Measurements from ENCODE around the gene SLC35E3.
A peak's percentile ranks its signal among the peaks of the same experiment; 100 is the strongest.

Gene SLC35E3

GRCh38 chr12:68745904-68746571 lies at the start of gene SLC35E3:
Gene SLC35E3 (plus strand): TSS chr12:68746176. CDS start chr12:68746378, 202 bp downstream.
- peak; percentile 93 for DNase-seq
- no peaks in the 10 kb centered on the region for H3K9me3 Mint-ChIP-seq
- peaks cover 53% of the 10 kb centered on the region for H3K36me3 Mint-ChIP-seq (ENCODE audit: low read depth)
- H3K27ac Mint-ChIP-seq = peak within 1 kb of the TSS; percentile 95
- H3K27me3 Mint-ChIP-seq = no peaks in the 10 kb centered on the region
- H3K4me3 Mint-ChIP-seq = peak within 1 kb of the TSS; percentile 95
- H3K4me1 Mint-ChIP-seq (ENCODE audit: low read depth) = peaks cover 28% of the 10 kb centered on the region

- DNase-seq = no peak
- Mint-ChIP-seq H3K27me3 (no peaks in the 10 kb centered on the region), H3K9me3 (no peaks in the 10 kb centered on the region), H3K4me3 (no peak overlapping the region), H3K36me3 (ENCODE audit: low read depth) (peaks cover 80% of the 10 kb centered on the region), H3K4me1 (ENCODE audit: low read depth) (no peaks in the 10 kb centered on the region), H3K27ac (no peak overlapping the region)
Measured at GRCh38 chr12:68699486-68699885, 46.5 kb upstream of the SLC35E3 start.

DNA sequence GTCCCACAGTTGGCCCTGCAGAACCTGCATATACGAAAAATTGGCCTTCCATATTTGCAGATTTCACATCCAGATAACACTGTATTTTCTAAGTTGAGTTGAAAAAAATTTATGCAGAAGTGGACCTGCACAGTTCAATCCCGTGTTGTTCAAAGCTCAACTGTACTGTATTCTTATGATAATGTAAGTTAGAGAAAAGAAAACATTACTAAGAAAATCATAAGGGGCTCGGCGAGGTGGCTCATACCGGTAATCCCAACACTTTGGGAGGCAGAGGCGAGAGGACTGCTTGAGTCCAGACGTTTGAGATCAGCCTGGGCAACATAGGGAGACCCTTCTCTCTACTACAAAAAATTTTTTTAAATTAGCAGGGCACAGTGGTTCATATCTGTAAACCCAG lies 18.2 kb upstream of the SLC35E3 start:
- no peak overlapping the region for H3K27ac Mint-ChIP-seq
- H3K9me3 Mint-ChIP-seq = no peaks in the 10 kb centered on the region
- no peak overlapping the region for H3K4me3 Mint-ChIP-seq
- no peaks in the 10 kb centered on the region for H3K4me1 Mint-ChIP-seq (ENCODE audit: low read depth)
- no peak for DNase-seq
- no peaks in the 10 kb centered on the region for H3K27me3 Mint-ChIP-seq
- peaks cover 76% of the 10 kb centered on the region for H3K36me3 Mint-ChIP-seq (ENCODE audit: low read depth)

GRCh38 chr12:68733661-68734071 lies 12.3 kb upstream of the SLC35E3 start:
- Mint-ChIP-seq H3K27ac (peak overlapping the region; percentile 26), H3K9me3 (no peaks in the 10 kb centered on the region), H3K27me3 (no peaks in the 10 kb centered on the region), H3K36me3 (ENCODE audit: low read depth) (peaks cover 84% of the 10 kb centered on the region), H3K4me1 (ENCODE audit: low read depth) (no peaks in the 10 kb centered on the region), H3K4me3 (no peak overlapping the region)
- no peak for DNase-seq

GRCh38 chr12:68739891-68740290 lies 6.1 kb upstream of the SLC35E3 start:
- peaks cover 82% of the 10 kb centered on the region for H3K36me3 Mint-ChIP-seq (ENCODE audit: low read depth)
- H3K4me3 Mint-ChIP-seq = no peak overlapping the region
- H3K4me1 Mint-ChIP-seq (ENCODE audit: low read depth) = peaks cover 3% of the 10 kb centered on the region
- DNase-seq = no peak
- H3K9me3 Mint-ChIP-seq = no peaks in the 10 kb centered on the region
- no peaks in the 10 kb centered on the region for H3K27me3 Mint-ChIP-seq
- H3K27ac Mint-ChIP-seq = no peak overlapping the region

DNA sequence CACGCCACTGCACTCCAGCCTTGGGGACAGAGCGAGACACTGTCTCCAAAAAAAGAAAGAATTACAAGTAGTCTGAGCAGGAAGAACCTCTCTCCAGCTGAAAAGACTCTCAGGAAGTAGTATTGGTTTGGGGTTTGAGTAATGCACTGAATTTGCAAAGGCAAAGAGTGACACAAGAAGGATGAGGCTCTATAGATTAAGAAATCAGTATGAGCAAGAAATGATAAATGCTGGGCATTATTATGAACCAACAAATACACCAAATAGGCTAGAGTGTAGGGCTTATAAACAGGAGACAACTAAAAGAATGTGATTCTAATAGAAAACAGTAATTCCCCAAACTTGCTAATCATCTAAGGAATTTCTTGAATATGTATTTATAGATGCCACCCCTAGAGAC lies 2.6 kb upstream of the SLC35E3 start:
- Mint-ChIP-seq H3K27ac (peak overlapping the region; percentile 19), H3K4me1 (ENCODE audit: low read depth) (peaks cover 24% of the 10 kb centered on the region), H3K36me3 (ENCODE audit: low read depth) (peaks cover 68% of the 10 kb centered on the region), H3K9me3 (no peaks in the 10 kb centered on the region), H3K4me3 (no peak overlapping the region), H3K27me3 (no peaks in the 10 kb centered on the region)
- DNase-seq = no peak

DNA sequence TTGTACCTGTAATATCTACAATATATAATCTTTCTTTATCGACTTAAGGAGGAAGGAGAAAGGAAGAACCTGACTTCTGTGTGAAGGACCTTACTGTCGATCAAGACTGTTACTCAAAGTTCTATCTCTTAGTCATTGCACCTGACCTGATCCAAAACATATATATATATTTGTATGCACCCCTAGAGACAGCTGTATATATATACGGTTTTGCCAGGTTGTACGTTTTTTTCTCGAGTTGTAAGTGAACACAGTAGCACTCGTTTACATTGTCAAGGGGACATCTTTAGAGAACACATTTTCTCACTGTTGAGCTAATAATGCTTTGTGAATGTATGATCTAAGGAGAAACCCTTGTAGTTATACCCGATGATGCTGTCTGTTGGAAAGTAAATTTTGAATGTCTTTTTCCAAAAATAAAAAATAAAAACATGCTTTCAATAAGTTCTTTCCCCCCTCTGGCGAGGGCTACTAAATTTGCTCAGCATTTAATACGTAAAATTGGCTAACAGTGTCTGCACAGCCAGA lies 536 bp upstream of the SLC35E3 start:
- peak overlapping the region; percentile 95 for H3K4me3 Mint-ChIP-seq
- no peaks in the 10 kb centered on the region for H3K27me3 Mint-ChIP-seq
- H3K27ac Mint-ChIP-seq = peak overlapping the region; percentile 95
- H3K36me3 Mint-ChIP-seq (ENCODE audit: low read depth) = peaks cover 52% of the 10 kb centered on the region
- H3K4me1 Mint-ChIP-seq (ENCODE audit: low read depth) = peaks cover 28% of the 10 kb centered on the region
- no peaks in the 10 kb centered on the region for H3K9me3 Mint-ChIP-seq
- no peak for DNase-seq

- Mint-ChIP-seq H3K36me3 (ENCODE audit: low read depth) (peaks cover 53% of the 10 kb centered on the region), H3K4me1 (ENCODE audit: low read depth) (peaks cover 28% of the 10 kb centered on the region), H3K4me3 (peak overlapping the region; percentile 95), H3K27me3 (no peaks in the 10 kb centered on the region), H3K9me3 (no peaks in the 10 kb centered on the region), H3K27ac (peak overlapping the region; percentile 95)
- DNase-seq = peak; percentile 58
Measured at GRCh38 chr12:68746572-68747180, 700 bp downstream of the SLC35E3 start.

DNA sequence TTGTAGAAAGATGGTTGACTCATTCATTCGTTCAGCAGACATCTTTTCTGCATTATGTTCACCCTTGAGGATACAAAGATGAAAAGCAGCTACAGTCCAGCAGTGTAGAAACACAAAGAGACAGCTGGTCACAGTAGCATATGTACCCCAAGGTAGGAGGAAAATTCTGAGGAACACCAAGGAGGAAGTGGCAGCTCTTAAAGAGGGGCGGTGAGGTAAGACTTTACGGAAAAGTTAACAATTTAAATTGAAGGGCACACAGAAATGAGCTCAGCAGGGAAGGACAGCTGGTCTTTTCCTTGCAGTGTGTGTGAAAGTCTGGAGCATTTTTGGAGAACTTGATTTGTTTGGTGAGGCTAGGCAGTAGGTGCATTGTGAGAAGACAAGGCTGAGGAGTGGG lies 3.5 kb downstream of the SLC35E3 start:
- no peak for DNase-seq
- no peak overlapping the region for H3K4me3 Mint-ChIP-seq
- H3K27ac Mint-ChIP-seq = no peak overlapping the region
- peaks cover 25% of the 10 kb centered on the region for H3K4me1 Mint-ChIP-seq (ENCODE audit: low read depth)
- no peaks in the 10 kb centered on the region for H3K27me3 Mint-ChIP-seq
- H3K9me3 Mint-ChIP-seq = no peaks in the 10 kb centered on the region
- peaks cover 50% of the 10 kb centered on the region for H3K36me3 Mint-ChIP-seq (ENCODE audit: low read depth)

- no peak for DNase-seq
- Mint-ChIP-seq H3K27ac (no peak overlapping the region), H3K36me3 (ENCODE audit: low read depth) (peaks cover 51% of the 10 kb centered on the region), H3K9me3 (no peaks in the 10 kb centered on the region), H3K4me1 (ENCODE audit: low read depth) (peaks cover 25% of the 10 kb centered on the region), H3K27me3 (no peaks in the 10 kb centered on the region), H3K4me3 (no peak overlapping the region)
Measured at GRCh38 chr12:68749861-68750260, 3.9 kb downstream of the SLC35E3 start.

DNA sequence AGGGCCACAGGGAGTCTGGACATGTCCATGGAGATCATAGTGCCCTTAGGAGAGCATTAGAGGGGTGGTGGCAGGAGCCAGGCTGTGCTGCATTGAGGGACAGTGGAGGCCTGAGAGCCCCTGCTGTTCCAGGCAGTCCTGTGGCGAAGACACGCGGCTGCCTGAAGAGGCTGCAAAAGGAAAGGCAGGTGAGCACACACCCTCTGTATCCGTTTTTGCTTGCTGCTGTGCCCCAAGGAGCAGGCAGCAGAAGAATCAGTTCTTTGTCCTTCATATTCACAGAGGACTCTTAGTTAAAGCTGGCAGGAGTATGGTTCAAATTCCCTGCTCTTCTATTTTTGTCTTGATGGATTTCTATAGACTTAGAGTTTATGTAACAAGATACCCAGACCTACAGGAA lies 4.5 kb downstream of the SLC35E3 start:
- peaks cover 51% of the 10 kb centered on the region for H3K36me3 Mint-ChIP-seq (ENCODE audit: low read depth)
- no peak overlapping the region for H3K27ac Mint-ChIP-seq
- H3K4me3 Mint-ChIP-seq = no peak overlapping the region
- H3K4me1 Mint-ChIP-seq (ENCODE audit: low read depth) = peaks cover 21% of the 10 kb centered on the region
- H3K9me3 Mint-ChIP-seq = no peaks in the 10 kb centered on the region
- H3K27me3 Mint-ChIP-seq = no peaks in the 10 kb centered on the region
- no peak for DNase-seq

GRCh38 chr12:68755536-68756243 lies 9.7 kb downstream of the SLC35E3 start:
- Mint-ChIP-seq H3K9me3 (no peaks in the 10 kb centered on the region), H3K4me3 (no peak overlapping the region), H3K36me3 (ENCODE audit: low read depth) (peaks cover 70% of the 10 kb centered on the region), H3K4me1 (ENCODE audit: low read depth) (no peaks in the 10 kb centered on the region), H3K27ac (no peak overlapping the region), H3K27me3 (no peaks in the 10 kb centered on the region)
- no peak for DNase-seq

DNA sequence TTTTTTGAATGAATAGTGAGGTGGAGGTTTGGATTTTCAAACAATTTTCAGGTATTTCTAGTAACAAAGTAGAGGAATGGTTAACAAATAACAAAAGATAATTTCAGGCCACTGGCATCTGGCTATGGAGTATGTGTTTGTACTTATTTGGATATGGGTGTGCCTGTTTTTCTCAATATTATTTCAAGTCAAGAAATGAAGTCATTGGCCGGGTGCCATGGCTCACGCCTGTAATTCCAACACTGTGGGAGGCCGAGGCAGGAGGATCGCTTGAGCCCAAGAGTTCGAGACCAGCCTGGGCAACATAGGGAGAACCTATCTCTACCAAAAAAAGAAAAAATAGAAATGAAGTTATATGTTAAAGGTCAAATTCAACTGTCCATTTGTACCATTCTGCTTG lies 13.9 kb downstream of the SLC35E3 start:
- Mint-ChIP-seq H3K9me3 (no peaks in the 10 kb centered on the region), H3K27ac (no peak overlapping the region), H3K27me3 (no peaks in the 10 kb centered on the region), H3K36me3 (ENCODE audit: low read depth) (peaks cover 65% of the 10 kb centered on the region), H3K4me1 (ENCODE audit: low read depth) (no peaks in the 10 kb centered on the region), H3K4me3 (no peak overlapping the region)
- no peak for DNase-seq

GRCh38 chr12:68760806-68761441 lies 14.9 kb downstream of the SLC35E3 start:
- no peaks in the 10 kb centered on the region for H3K27me3 Mint-ChIP-seq
- peaks cover 56% of the 10 kb centered on the region for H3K36me3 Mint-ChIP-seq (ENCODE audit: low read depth)
- no peak for DNase-seq
- no peaks in the 10 kb centered on the region for H3K9me3 Mint-ChIP-seq
- no peak overlapping the region for H3K4me3 Mint-ChIP-seq
- no peak overlapping the region for H3K27ac Mint-ChIP-seq
- H3K4me1 Mint-ChIP-seq (ENCODE audit: low read depth) = no peaks in the 10 kb centered on the region
